Activated naive CD8-positive, alpha-beta T cell treated with anti-CD3 and anti-CD28 coated beads, Interleukin-2, amount 50 U/mL, for 24 hours (primary cell): ENCODE results near the gene SNAP47.

Experiments
- ATAC-seq: fragments of 150-1000 bp; cut with Tn5 transposase; one replicate; pipeline ENCODE4 v1.10.0; 2021
- DNase-seq: peaks from one replicate; pipeline ENCODE4 v3.0.0; 2021
- H3K27ac Mint-ChIP-seq: one replicate; pipeline ENCODE4 v1.8.0; 2021; ENCODE audit warnings: mild to moderate bottlenecking, mixed read lengths
- H3K27me3 Mint-ChIP-seq: one replicate; pipeline ENCODE4 v1.8.0; 2021; ENCODE audit warnings: mixed read lengths
- H3K36me3 Mint-ChIP-seq: one replicate; pipeline ENCODE4 v1.8.0; 2021; ENCODE audit warnings: low read depth, mixed read lengths
- H3K4me1 Mint-ChIP-seq: one replicate; pipeline ENCODE4 v1.8.0; 2021; ENCODE audit warnings: mixed read lengths
- H3K4me3 Mint-ChIP-seq: one replicate; pipeline ENCODE4 v1.8.0; 2021; ENCODE audit warnings: mild to moderate bottlenecking, moderate library complexity, mixed read lengths
- H3K9me3 Mint-ChIP-seq: one replicate; pipeline ENCODE4 v1.8.0; 2021; ENCODE audit warnings: mixed read lengths

SNAP47 gene

GRCh38 chr1:227795732-227796131 is 60.5 kb downstream of the SNAP47 start:
- no peak overlapping the region for H3K4me3 Mint-ChIP-seq
- H3K4me1 Mint-ChIP-seq: no peaks in the 10 kb centered on the region
- no peaks in the 10 kb centered on the region for H3K36me3 Mint-ChIP-seq
- H3K27me3 Mint-ChIP-seq: no peaks in the 10 kb centered on the region
- H3K27ac Mint-ChIP-seq: no peak overlapping the region
- no peaks in the 10 kb centered on the region for H3K9me3 Mint-ChIP-seq
- no peak for ATAC-seq
- DNase-seq: no peak

GRCh38 chr1:227796359-227796915 is 61.2 kb downstream of the SNAP47 start:
- Mint-ChIP-seq H3K27ac (no peak overlapping the region), H3K9me3 (no peaks in the 10 kb centered on the region), H3K27me3 (no peaks in the 10 kb centered on the region), H3K4me1 (no peaks in the 10 kb centered on the region), H3K4me3 (no peak overlapping the region), H3K36me3 (no peaks in the 10 kb centered on the region)
- ATAC-seq (no peak), DNase-seq (no peak)

GRCh38 chr1:227797144-227797543 is 61.9 kb downstream of the SNAP47 start:
- Mint-ChIP-seq H3K4me1 (no peaks in the 10 kb centered on the region), H3K4me3 (no peak overlapping the region), H3K36me3 (no peaks in the 10 kb centered on the region), H3K27ac (no peak overlapping the region), H3K27me3 (no peaks in the 10 kb centered on the region), H3K9me3 (no peaks in the 10 kb centered on the region)
- no peak for ATAC-seq
- DNase-seq: no peak

- DNase-seq (no peak), ATAC-seq (no peak)
- Mint-ChIP-seq H3K36me3 (no peaks in the 10 kb centered on the region), H3K9me3 (no peaks in the 10 kb centered on the region), H3K27me3 (no peaks in the 10 kb centered on the region), H3K4me3 (no peak overlapping the region), H3K27ac (no peak overlapping the region), H3K4me1 (no peaks in the 10 kb centered on the region)
Observed at GRCh38 chr1:227797625-227798024, 62.4 kb downstream of the SNAP47 start.

GRCh38 chr1:227798078-227798802 is 63.0 kb downstream of the SNAP47 start:
- no peak overlapping the region for H3K27ac Mint-ChIP-seq
- H3K9me3 Mint-ChIP-seq: peaks cover 3% of the 10 kb centered on the region
- H3K4me3 Mint-ChIP-seq: no peak overlapping the region
- no peaks in the 10 kb centered on the region for H3K27me3 Mint-ChIP-seq
- H3K36me3 Mint-ChIP-seq: no peaks in the 10 kb centered on the region
- no peaks in the 10 kb centered on the region for H3K4me1 Mint-ChIP-seq
- DNase-seq (no peak), ATAC-seq (no peak)

- H3K27me3 Mint-ChIP-seq: peaks cover 3% of the 10 kb centered on the region
- no peak overlapping the region for H3K27ac Mint-ChIP-seq
- no peak overlapping the region for H3K4me3 Mint-ChIP-seq
- ATAC-seq: no peak
- H3K4me1 Mint-ChIP-seq: no peaks in the 10 kb centered on the region
- H3K36me3 Mint-ChIP-seq: no peaks in the 10 kb centered on the region
- peaks cover 17% of the 10 kb centered on the region for H3K9me3 Mint-ChIP-seq
- DNase-seq: no peak
Observed at GRCh38 chr1:227799756-227800155, 64.5 kb downstream of the SNAP47 start.

- Mint-ChIP-seq H3K4me3 (no peak overlapping the region), H3K4me1 (peaks cover 10% of the 10 kb centered on the region), H3K27ac (no peak overlapping the region), H3K36me3 (peaks cover 2% of the 10 kb centered on the region), H3K27me3 (peaks cover 11% of the 10 kb centered on the region), H3K9me3 (peaks cover 18% of the 10 kb centered on the region)
- ATAC-seq (no peak), DNase-seq (no peak)
Observed at GRCh38 chr1:227803933-227804332, 68.7 kb downstream of the SNAP47 start.

GRCh38 chr1:227805606-227806197 is 70.5 kb downstream of the SNAP47 start:
- DNase-seq (no peak), ATAC-seq (peak; percentile 61)
- peaks cover 2% of the 10 kb centered on the region for H3K36me3 Mint-ChIP-seq
- no peak overlapping the region for H3K4me3 Mint-ChIP-seq
- no peak overlapping the region for H3K27ac Mint-ChIP-seq
- H3K9me3 Mint-ChIP-seq: peaks cover 18% of the 10 kb centered on the region
- H3K4me1 Mint-ChIP-seq: peaks cover 13% of the 10 kb centered on the region
- H3K27me3 Mint-ChIP-seq: peaks cover 11% of the 10 kb centered on the region

GRCh38 chr1:227808566-227808965 is 73.3 kb downstream of the SNAP47 start:
- Mint-ChIP-seq H3K4me1 (peaks cover 13% of the 10 kb centered on the region), H3K9me3 (peaks cover 26% of the 10 kb centered on the region), H3K27me3 (peaks cover 11% of the 10 kb centered on the region), H3K27ac (no peak overlapping the region), H3K36me3 (peaks cover 9% of the 10 kb centered on the region), H3K4me3 (no peak overlapping the region)
- DNase-seq (no peak), ATAC-seq (no peak)

GRCh38 chr1:227809026-227809425 is 73.8 kb downstream of the SNAP47 start:
- Mint-ChIP-seq H3K27ac (no peak overlapping the region), H3K27me3 (peaks cover 10% of the 10 kb centered on the region), H3K4me1 (peaks cover 13% of the 10 kb centered on the region), H3K9me3 (peaks cover 24% of the 10 kb centered on the region), H3K36me3 (peaks cover 9% of the 10 kb centered on the region), H3K4me3 (no peak overlapping the region)
- ATAC-seq (peak; percentile 33), DNase-seq (no peak)

GRCh38 chr1:227813962-227814361 is 78.7 kb downstream of the SNAP47 start:
- Mint-ChIP-seq H3K36me3 (peaks cover 13% of the 10 kb centered on the region), H3K9me3 (peaks cover 21% of the 10 kb centered on the region), H3K27me3 (no peaks in the 10 kb centered on the region), H3K4me3 (no peak overlapping the region), H3K4me1 (peaks cover 3% of the 10 kb centered on the region), H3K27ac (no peak overlapping the region)
- DNase-seq (no peak), ATAC-seq (no peak)

GRCh38 chr1:227815468-227816409 is 80.5 kb downstream of the SNAP47 start, which contains the start of gene PRSS38:
Gene PRSS38 (plus strand): TSS chr1:227815675. CDS start chr1:227815717, 42 bp downstream.
- ATAC-seq: no peak
- Mint-ChIP-seq H3K4me3 (no peak within 1 kb of the TSS), H3K4me1 (no peaks in the 10 kb centered on the region), H3K27me3 (no peaks in the 10 kb centered on the region), H3K9me3 (peaks cover 21% of the 10 kb centered on the region), H3K36me3 (peaks cover 13% of the 10 kb centered on the region), H3K27ac (no peak within 1 kb of the TSS)
- DNase-seq: no peak

GRCh38 chr1:227816750-227817446 is 81.7 kb downstream of the SNAP47 start:
- H3K4me3 Mint-ChIP-seq: no peak overlapping the region
- DNase-seq (no peak), ATAC-seq (no peak)
- H3K36me3 Mint-ChIP-seq: peaks cover 13% of the 10 kb centered on the region
- no peaks in the 10 kb centered on the region for H3K4me1 Mint-ChIP-seq
- peaks cover 29% of the 10 kb centered on the region for H3K9me3 Mint-ChIP-seq
- H3K27me3 Mint-ChIP-seq: no peaks in the 10 kb centered on the region
- no peak overlapping the region for H3K27ac Mint-ChIP-seq

GRCh38 chr1:227823537-227823936 is 88.3 kb downstream of the SNAP47 start:
- Mint-ChIP-seq H3K4me3 (no peak overlapping the region), H3K4me1 (peaks cover 8% of the 10 kb centered on the region), H3K27ac (no peak overlapping the region), H3K9me3 (peaks cover 24% of the 10 kb centered on the region), H3K36me3 (no peaks in the 10 kb centered on the region), H3K27me3 (peaks cover 3% of the 10 kb centered on the region)
- ATAC-seq (no peak), DNase-seq (no peak)
